Superior temporal gyrus (tissue), 1 donor: ENCODE data around the gene RBM23.

Experiments
- DNase-seq: peaks from one replicate; pipeline ENCODE4 v3.0.0-alpha.2; 2016; ENCODE audit errors: extremely low spot score

The RBM23 gene

DNA sequence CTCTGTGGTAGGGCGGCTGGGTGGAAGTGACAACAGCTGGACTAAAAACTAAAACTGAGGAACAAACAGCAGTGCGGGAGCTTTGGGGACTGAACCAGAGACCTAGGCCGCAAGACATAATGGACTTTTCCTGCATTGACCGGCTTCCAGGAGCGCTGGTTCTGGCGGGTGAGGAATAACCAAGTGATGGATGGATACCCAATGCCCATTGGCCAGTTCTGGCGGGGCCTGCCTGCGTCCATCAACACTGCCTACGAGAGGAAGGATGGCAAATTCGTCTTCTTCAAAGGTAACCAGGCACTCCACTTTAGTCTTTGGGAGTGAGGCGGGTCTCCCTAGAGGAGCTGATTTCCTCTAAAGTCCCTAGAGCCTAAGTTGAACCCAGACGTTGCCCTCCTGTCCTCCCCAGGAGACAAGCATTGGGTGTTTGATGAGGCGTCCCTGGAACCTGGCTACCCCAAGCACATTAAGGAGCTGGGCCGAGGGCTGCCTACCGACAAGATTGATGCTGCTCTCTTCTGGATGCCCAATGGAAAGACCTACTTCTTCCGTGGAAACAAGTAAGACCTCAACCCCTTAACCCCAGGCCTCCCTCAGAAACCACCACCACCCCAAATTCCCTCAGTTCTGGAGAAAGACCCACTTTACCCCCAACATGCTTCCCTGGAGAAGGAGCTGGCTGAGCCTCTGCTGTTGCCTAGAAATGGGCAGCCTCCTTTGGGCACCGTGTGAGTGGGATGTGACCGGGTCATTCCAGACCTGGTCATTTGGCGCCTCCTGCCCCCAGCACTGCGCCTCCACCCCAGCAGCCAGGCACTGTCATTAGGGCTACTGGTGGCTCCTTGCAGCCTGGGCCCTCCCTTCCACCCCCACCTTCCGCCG is 74.5 kb downstream of the RBM23 start:
- DNase-seq, result no peak
